ENCODE data around the gene PAFAH2. TPM values are rescaled to one million over a fixed set of nuclear protein-coding genes. Genes with fewer than 3 reads are reported as not detected.

PAFAH2 gene
- total RNA-seq, 1 experiment from 2014 or later: 6.7 TPM

- Histone ChIP-seq H3K4me1 (ENCODE audit: insufficient read depth, low read length, poor library complexity, severe bottlenecking) (no peaks in the 10 kb centered on the region), H3K36me3 (ENCODE audit: insufficient read depth, low read length, poor library complexity, severe bottlenecking) (no peaks in the 10 kb centered on the region), H3K27me3 (replicated peaks; ENCODE audit: insufficient read depth, low read depth, low read length, poor library complexity) (no peaks in the 10 kb centered on the region), H3K9me3 (ENCODE audit: low read depth, low read length, poor library complexity, severe bottlenecking) (no peaks in the 10 kb centered on the region), H3K27ac (ENCODE audit: low read depth, low read length, poor library complexity, severe bottlenecking) (no peak overlapping the region), H3K4me3 (ENCODE audit: low read depth, low read length, poor library complexity, severe bottlenecking) (no peak overlapping the region)
- BruUV-seq (replicated peaks): no TSS peak
- ChIA-PET CTCF (interaction anchor here (0.9 kb wide), 1 partner anchor 115 kb away, joined by 3 read pairs; no protein-coding TSS in a partner anchor), POLR2A (ENCODE audit: low non-redundant PET) (no interaction called here)
- no peak for DNase-seq (ENCODE audit: low spot score)
- no peak for TF ChIP-seq EZH2 (IDR thresholded peaks at IDR 0.05; ENCODE audit: borderline replicate concordance, low read depth, low read length, poor library complexity, severe bottlenecking)
- TF ChIP-seq CTCF (conservative IDR thresholded peaks at IDR 0.05; ENCODE audit: low read depth, low read length): no peak
- intact Hi-C loops (cut with micrococcal nuclease; ENCODE audit: unreplicated experiment): no loop called here
Observed at GRCh38 chr1:26010825-26011224, 13.0 kb upstream of the PAFAH2 start.

GRCh38 chr1:26009796-26010447 is 12.1 kb upstream of the PAFAH2 start:
- Histone ChIP-seq H3K27me3 (replicated peaks; ENCODE audit: insufficient read depth, low read depth, low read length, poor library complexity) (no peaks in the 10 kb centered on the region), H3K9me3 (ENCODE audit: low read depth, low read length, poor library complexity, severe bottlenecking) (no peaks in the 10 kb centered on the region), H3K27ac (ENCODE audit: low read depth, low read length, poor library complexity, severe bottlenecking) (no peak overlapping the region), H3K36me3 (ENCODE audit: insufficient read depth, low read length, poor library complexity, severe bottlenecking) (no peaks in the 10 kb centered on the region), H3K4me1 (ENCODE audit: insufficient read depth, low read length, poor library complexity, severe bottlenecking) (no peaks in the 10 kb centered on the region), H3K4me3 (ENCODE audit: low read depth, low read length, poor library complexity, severe bottlenecking) (no peak overlapping the region)
- peak; percentile 18 for DNase-seq (ENCODE audit: low spot score)
- intact Hi-C loops (cut with micrococcal nuclease; ENCODE audit: unreplicated experiment): no loop called here
- CTCF ChIA-PET: interaction anchor here (0.6 kb wide), 1 partner anchor 27 kb away, joined by 4 read pairs; no protein-coding TSS in a partner anchor
- POLR2A ChIA-PET (ENCODE audit: low non-redundant PET): no interaction called here
- BruUV-seq (replicated peaks): no TSS peak
- TF ChIP-seq EZH2 (IDR thresholded peaks at IDR 0.05; ENCODE audit: borderline replicate concordance, low read depth, low read length, poor library complexity, severe bottlenecking) (no peak), CTCF (conservative IDR thresholded peaks at IDR 0.05; ENCODE audit: low read depth, low read length) (peak; percentile 30)

GRCh38 chr1:26006710-26007109 is 8.8 kb upstream of the PAFAH2 start:
- no TSS peak for BruUV-seq (replicated peaks)
- TF ChIP-seq EZH2 (IDR thresholded peaks at IDR 0.05; ENCODE audit: borderline replicate concordance, low read depth, low read length, poor library complexity, severe bottlenecking) (no peak), CTCF (conservative IDR thresholded peaks at IDR 0.05; ENCODE audit: low read depth, low read length) (no peak)
- ChIA-PET POLR2A (ENCODE audit: low non-redundant PET) (no interaction called here), CTCF (no interaction called here)
- Histone ChIP-seq H3K27me3 (replicated peaks; ENCODE audit: insufficient read depth, low read depth, low read length, poor library complexity) (no peaks in the 10 kb centered on the region), H3K9me3 (ENCODE audit: low read depth, low read length, poor library complexity, severe bottlenecking) (no peaks in the 10 kb centered on the region), H3K4me1 (ENCODE audit: insufficient read depth, low read length, poor library complexity, severe bottlenecking) (no peaks in the 10 kb centered on the region), H3K36me3 (ENCODE audit: insufficient read depth, low read length, poor library complexity, severe bottlenecking) (no peaks in the 10 kb centered on the region), H3K27ac (ENCODE audit: low read depth, low read length, poor library complexity, severe bottlenecking) (no peak overlapping the region), H3K4me3 (ENCODE audit: low read depth, low read length, poor library complexity, severe bottlenecking) (no peak overlapping the region)
- intact Hi-C loops (cut with micrococcal nuclease; ENCODE audit: unreplicated experiment): no loop called here
- DNase-seq (ENCODE audit: low spot score): no peak

Data from A673 (cell line).